Gastrocnemius medialis (tissue), 4 donors: ENCODE data around the gene EFHD1. TPM values are rescaled to one million over a fixed set of nuclear protein-coding genes. Genes with fewer than 3 reads are reported as not detected.

Experiments used
- ATAC-seq, 2 donors: fragments of 150-250 bp; one replicate each; pipeline ENCODE4 v1.9.1; 2016
- DNase-seq, 2 donors: peaks; one replicate each; pipeline ENCODE4 v3.0.0-alpha.2; 2019
- H3K27ac ChIP-seq, 4 donors: fragments of 200-600 bp; sonication (generic); 1 replicate in 1 of 4; 2 replicates in 3 of 4; pipeline ENCODE4 v1.5.1; 2016 to 2018; ENCODE audit warnings: mild to moderate bottlenecking in 2 of 4, moderate library complexity in 1 of 4
- H3K27me3 ChIP-seq, 3 donors: fragments of 200-600 bp; sonication (generic) in 2 of 3; 1 replicate in 1 of 3; 2 replicates in 2 of 3; pipeline versions ENCODE4 v1.5.1 to v1.6.0; 2016 to 2019; ENCODE audit warnings: mild to moderate bottlenecking in 1 of 3, moderate library complexity in 1 of 3
- H3K36me3 ChIP-seq, 2 donors: fragments of 200-600 bp; sonication (generic) in 1 of 2; one replicate each; pipeline ENCODE4 v1.5.1; 2017 to 2018
- H3K4me1 ChIP-seq, 2 donors: fragments of 200-600 bp; sonication (generic) in 1 of 2; one replicate each; pipeline ENCODE4 v1.5.1; 2016 to 2017; ENCODE audit warnings: mild to moderate bottlenecking in 2 of 2
- H3K4me3 ChIP-seq, 4 donors: fragments of 200-600 bp; sonication (generic) in 3 of 4; 1 replicate in 1 of 4; 2 replicates in 3 of 4; pipeline ENCODE4 v1.5.1; 2016 to 2019; ENCODE audit warnings: mild to moderate bottlenecking in 2 of 4
- H3K9me3 ChIP-seq, 3 donors: fragments of 200-600 bp; sonication (generic) in 2 of 3; 1 replicate in 1 of 3; 2 replicates in 2 of 3; pipeline ENCODE4 v1.5.1; 2016 to 2019
- POLR2A ChIP-seq, 2 donors: fragments of 450-650 bp; IDR thresholded peaks; one replicate each; pipeline ENCODE4 v1.6.1; 2017; ENCODE audit warnings: antibody characterized with exemption in 2 of 2, mild to moderate bottlenecking in 2 of 2, moderate library complexity in 2 of 2
- in situ Hi-C, 4 donors: fragments of 200-750 bp; cut with MboI; loops; one replicate each; pipeline versions ENCODE4 v1.15.0 to v1.8.0; 2017; ENCODE audit warnings: low sequenced_read_pairs in 4 of 4
- intact Hi-C: fragments of 100-400 bp; cut with DNase I; formaldehyde crosslinking; loops from one replicate; pipeline ENCODE4 v1.15.1; 2023; ENCODE audit warnings: low total_unique reads
- total RNA-seq, 4 donors: library from RNA; depleted of rRNA; stranded (reverse); fragments of >200 nt; gene quantifications; one replicate each; pipeline versions ENCODE4 v1.1.0 to v1.2.3, GENCODE V29; 2016
- TF ChIP-seq, protein P1 (sequence below), 5 experiments: fragments of 450-650 bp in 3 of 5; fragments of 200-600 bp in 2 of 5; sonication (generic) in 2 of 5; IDR thresholded peaks in 4 of 5; conservative IDR thresholded peaks in 1 of 5; 1 replicate in 4 of 5; 2 replicates in 1 of 5; pipeline ENCODE4 v1.5.1; 2016 to 2019; ENCODE audit warnings: antibody characterized with exemption in 5 of 5, mild to moderate bottlenecking in 3 of 5, moderate library complexity in 3 of 5

Gene EFHD1
- total RNA-seq, 4 donors from 2014 or later = 13.4 to 29.0 (median 13.9) TPM

GRCh38 chr2:232672588-232672987, 39.2 kb downstream of the EFHD1 start:
- no peaks in the 10 kb centered on the region for H3K36me3 ChIP-seq
- DNase-seq = no peak
- H3K27ac ChIP-seq = no peak overlapping the region
- H3K4me1 ChIP-seq = peaks cover 7 to 10% of the 10 kb centered on the region in 2 donors
- H3K27me3 ChIP-seq = no peaks in the 10 kb centered on the region
- H3K4me3 ChIP-seq = no peak overlapping the region
- TF ChIP-seq, protein P1, sequence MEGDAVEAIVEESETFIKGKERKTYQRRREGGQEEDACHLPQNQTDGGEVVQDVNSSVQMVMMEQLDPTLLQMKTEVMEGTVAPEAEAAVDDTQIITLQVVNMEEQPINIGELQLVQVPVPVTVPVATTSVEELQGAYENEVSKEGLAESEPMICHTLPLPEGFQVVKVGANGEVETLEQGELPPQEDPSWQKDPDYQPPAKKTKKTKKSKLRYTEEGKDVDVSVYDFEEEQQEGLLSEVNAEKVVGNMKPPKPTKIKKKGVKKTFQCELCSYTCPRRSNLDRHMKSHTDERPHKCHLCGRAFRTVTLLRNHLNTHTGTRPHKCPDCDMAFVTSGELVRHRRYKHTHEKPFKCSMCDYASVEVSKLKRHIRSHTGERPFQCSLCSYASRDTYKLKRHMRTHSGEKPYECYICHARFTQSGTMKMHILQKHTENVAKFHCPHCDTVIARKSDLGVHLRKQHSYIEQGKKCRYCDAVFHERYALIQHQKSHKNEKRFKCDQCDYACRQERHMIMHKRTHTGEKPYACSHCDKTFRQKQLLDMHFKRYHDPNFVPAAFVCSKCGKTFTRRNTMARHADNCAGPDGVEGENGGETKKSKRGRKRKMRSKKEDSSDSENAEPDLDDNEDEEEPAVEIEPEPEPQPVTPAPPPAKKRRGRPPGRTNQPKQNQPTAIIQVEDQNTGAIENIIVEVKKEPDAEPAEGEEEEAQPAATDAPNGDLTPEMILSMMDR (IDR thresholded peaks at IDR 0.05 in 4 of 5, conservative IDR thresholded peaks at IDR 0.05 in 1 of 5) = no peak
- TF ChIP-seq POLR2A (IDR thresholded peaks at IDR 0.05) = no peak
- no peak for ATAC-seq
- H3K9me3 ChIP-seq = no peaks in the 10 kb centered on the region
- in situ Hi-C loops (no loop called here), intact Hi-C loops (no loop called here)

DNA sequence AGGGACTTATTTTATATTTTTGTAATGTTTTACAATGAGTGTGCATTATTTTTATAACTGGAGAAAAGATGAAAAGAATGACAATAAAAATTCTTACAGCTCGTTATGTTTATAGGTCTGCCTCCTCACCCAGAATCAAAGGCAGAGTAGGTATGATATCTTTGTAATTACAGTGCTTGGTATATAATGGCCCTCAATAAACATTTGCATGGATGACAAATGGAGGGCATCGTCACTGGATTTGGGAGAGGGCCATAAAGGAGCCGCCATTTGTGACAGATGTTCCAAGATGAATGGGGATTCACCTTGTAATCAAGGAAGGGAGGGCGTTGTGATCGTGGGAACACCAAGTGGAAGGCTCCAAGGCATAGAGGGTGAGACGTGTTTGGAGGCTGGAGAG, 41.1 kb downstream of the EFHD1 start:
- no peak for DNase-seq
- in situ Hi-C loops (no loop called here), intact Hi-C loops (no loop called here)
- TF ChIP-seq, protein P1 (IDR thresholded peaks at IDR 0.05 in 4 of 5, conservative IDR thresholded peaks at IDR 0.05 in 1 of 5) = no peak
- TF ChIP-seq POLR2A (IDR thresholded peaks at IDR 0.05) = no peak
- ATAC-seq = no peak
- H3K27me3 ChIP-seq = no peaks in the 10 kb centered on the region
- no peaks in the 10 kb centered on the region for H3K36me3 ChIP-seq
- no peak overlapping the region for H3K4me3 ChIP-seq
- H3K4me1 ChIP-seq = no peaks in the 10 kb centered on the region
- no peaks in the 10 kb centered on the region for H3K9me3 ChIP-seq
- H3K27ac ChIP-seq = no peak overlapping the region

DNA sequence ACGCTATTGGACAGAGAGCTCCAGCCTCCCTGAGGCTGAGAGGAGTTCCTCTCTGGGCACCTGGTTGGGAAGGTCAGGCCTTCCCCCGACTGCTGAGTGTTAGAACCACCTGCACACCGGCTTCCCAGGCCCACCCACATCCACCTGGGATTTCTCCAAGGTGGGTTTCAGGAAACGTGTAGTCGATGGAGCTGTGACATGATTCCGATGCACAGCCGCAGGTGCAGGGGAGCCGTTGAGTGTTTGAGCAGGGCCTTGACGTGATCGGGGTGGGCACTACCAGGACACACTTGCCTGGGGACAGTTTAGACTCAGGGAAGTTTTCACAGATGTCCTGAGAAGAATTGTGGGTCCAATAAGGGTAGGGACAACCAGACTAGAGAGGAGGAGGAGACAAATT, 42.0 kb downstream of the EFHD1 start:
- intact Hi-C loops = no loop called here
- TF ChIP-seq, protein P1 (IDR thresholded peaks at IDR 0.05 in 4 of 5, conservative IDR thresholded peaks at IDR 0.05 in 1 of 5) = no peak
- TF ChIP-seq POLR2A (IDR thresholded peaks at IDR 0.05) = no peak
- ATAC-seq (no peak), DNase-seq (no peak)
- no peaks in the 10 kb centered on the region for H3K4me1 ChIP-seq
- in situ Hi-C loops = no loop called here
- no peaks in the 10 kb centered on the region for H3K36me3 ChIP-seq
- no peaks in the 10 kb centered on the region for H3K9me3 ChIP-seq
- H3K27ac ChIP-seq = no peak overlapping the region
- H3K4me3 ChIP-seq = no peak overlapping the region
- no peaks in the 10 kb centered on the region for H3K27me3 ChIP-seq

DNA sequence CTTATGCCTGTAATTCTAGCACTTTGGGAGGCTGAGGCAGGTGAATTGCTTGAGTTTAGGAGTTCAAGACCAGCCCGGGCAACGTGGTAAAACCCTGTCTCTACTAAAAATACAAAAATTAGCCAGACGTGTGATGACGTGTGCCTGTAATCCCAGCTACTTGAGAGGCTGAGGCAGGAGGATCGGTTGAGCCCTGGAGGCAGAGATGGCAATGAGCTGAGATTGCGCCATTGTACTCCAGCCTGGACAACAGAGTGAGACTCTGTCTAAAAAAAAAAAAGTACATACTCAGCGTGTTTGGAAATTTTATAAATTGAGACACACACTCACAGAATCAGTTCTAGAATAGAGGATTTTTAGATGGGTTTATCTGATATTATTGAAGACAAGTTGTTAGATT, 46.6 kb downstream of the EFHD1 start:
- Histone ChIP-seq H3K9me3 (no peaks in the 10 kb centered on the region), H3K4me1 (no peaks in the 10 kb centered on the region), H3K36me3 (no peaks in the 10 kb centered on the region), H3K4me3 (no peak overlapping the region), H3K27ac (no peak overlapping the region), H3K27me3 (no peaks in the 10 kb centered on the region)
- intact Hi-C loops (no loop called here), in situ Hi-C loops (no loop called here)
- TF ChIP-seq, protein P1 (IDR thresholded peaks at IDR 0.05 in 4 of 5, conservative IDR thresholded peaks at IDR 0.05 in 1 of 5) = no peak
- TF ChIP-seq POLR2A (IDR thresholded peaks at IDR 0.05) = no peak
- ATAC-seq (no peak), DNase-seq (no peak)

GRCh38 chr2:232681527-232681926, 48.1 kb downstream of the EFHD1 start:
- DNase-seq (no peak), ATAC-seq (no peak)
- in situ Hi-C loops = no loop called here
- Histone ChIP-seq H3K4me1 (no peaks in the 10 kb centered on the region), H3K4me3 (no peak overlapping the region), H3K27me3 (no peaks in the 10 kb centered on the region), H3K27ac (no peak overlapping the region), H3K36me3 (no peaks in the 10 kb centered on the region), H3K9me3 (no peaks in the 10 kb centered on the region)
- TF ChIP-seq POLR2A (IDR thresholded peaks at IDR 0.05) = no peak
- TF ChIP-seq, protein P1 (IDR thresholded peaks at IDR 0.05 in 4 of 5, conservative IDR thresholded peaks at IDR 0.05 in 1 of 5) = no peak
- intact Hi-C loops = no loop called here
